ENCODE data around the gene RNASEH1.

The RNASEH1 gene

GRCh38 chr2:3565117-3565516 is 7.0 kb upstream of the RNASEH1 start:
- FAIRE-seq, result no peak
- no peak for TF ChIP-seq TAF1 (IDR thresholded peaks at IDR 0.05; ENCODE audit: low read depth, low read length)
- no peak for DNase-seq (ENCODE audit: insufficient read length, low spot score)

GRCh38 chr2:3563521-3563976 is 5.4 kb upstream of the RNASEH1 start:
- TF ChIP-seq POLR2A (IDR thresholded peaks at IDR 0.05; ENCODE audit: low read depth, low read length), result 0 out of 2 replicates have a peak, but pooled peaks have one; percentile 16
- no peak for TF ChIP-seq SPI1 (IDR thresholded peaks at IDR 0.05; ENCODE audit: low read depth, low read length)
- TF ChIP-seq TAF1 (IDR thresholded peaks at IDR 0.05; ENCODE audit: low read depth, low read length), result no peak
- DNase-seq (ENCODE audit: insufficient read length, low spot score), result peak; percentile 30
- no peak for FAIRE-seq

- TF ChIP-seq POLR2AphosphoS5 (IDR thresholded peaks at IDR 0.05; ENCODE audit: low read depth, low read length), result no peak
- no peak for TF ChIP-seq POLR2A (IDR thresholded peaks at IDR 0.05; ENCODE audit: low read depth, low read length)
- TF ChIP-seq TAF1 (IDR thresholded peaks at IDR 0.05; ENCODE audit: low read depth, low read length), result no peak
- TF ChIP-seq PAX5 (IDR thresholded peaks at IDR 0.05; ENCODE audit: insufficient read depth, low read length, severe bottlenecking), result no peak
- no peak for TF ChIP-seq SPI1 (IDR thresholded peaks at IDR 0.05; ENCODE audit: low read depth, low read length)
- no peak for TF ChIP-seq POU2F2 (IDR thresholded peaks at IDR 0.05; ENCODE audit: low read depth, low read length)
- DNase-seq (ENCODE audit: insufficient read length, low spot score), result no peak
- FAIRE-seq, result no peak
Observed at GRCh38 chr2:3557639-3558204, 411 bp downstream of the RNASEH1 start.

- no peak for FAIRE-seq
- DNase-seq (ENCODE audit: insufficient read length, low spot score), result no peak
- TF ChIP-seq POU2F2 (IDR thresholded peaks at IDR 0.05; ENCODE audit: low read depth, low read length) (no peak), SPI1 (IDR thresholded peaks at IDR 0.05; ENCODE audit: low read depth, low read length) (no peak), PAX5 (IDR thresholded peaks at IDR 0.05; ENCODE audit: insufficient read depth, low read length, severe bottlenecking) (no peak), TAF1 (IDR thresholded peaks at IDR 0.05; ENCODE audit: low read depth, low read length) (no peak), POLR2A (IDR thresholded peaks at IDR 0.05; ENCODE audit: low read depth, low read length) (no peak), POLR2AphosphoS5 (IDR thresholded peaks at IDR 0.05; ENCODE audit: low read depth, low read length) (no peak)
Observed at GRCh38 chr2:3553946-3554345, 4.2 kb downstream of the RNASEH1 start.

GRCh38 chr2:3547915-3548314 is 10.2 kb downstream of the RNASEH1 start:
- no peak for FAIRE-seq
- DNase-seq (ENCODE audit: insufficient read length, low spot score), result no peak
- no peak for TF ChIP-seq POLR2A (IDR thresholded peaks at IDR 0.05; ENCODE audit: low read depth, low read length)
- no peak for TF ChIP-seq PAX5 (IDR thresholded peaks at IDR 0.05; ENCODE audit: insufficient read depth, low read length, severe bottlenecking)
- no peak for TF ChIP-seq POU2F2 (IDR thresholded peaks at IDR 0.05; ENCODE audit: low read depth, low read length)
- TF ChIP-seq POLR2AphosphoS5 (IDR thresholded peaks at IDR 0.05; ENCODE audit: low read depth, low read length), result no peak
- no peak for TF ChIP-seq SPI1 (IDR thresholded peaks at IDR 0.05; ENCODE audit: low read depth, low read length)

- no peak for FAIRE-seq
- TF ChIP-seq POU2F2 (IDR thresholded peaks at IDR 0.05; ENCODE audit: low read depth, low read length), result no peak
- no peak for TF ChIP-seq POLR2AphosphoS5 (IDR thresholded peaks at IDR 0.05; ENCODE audit: low read depth, low read length)
- TF ChIP-seq SPI1 (IDR thresholded peaks at IDR 0.05; ENCODE audit: low read depth, low read length), result no peak
- no peak for TF ChIP-seq POLR2A (IDR thresholded peaks at IDR 0.05; ENCODE audit: low read depth, low read length)
- TF ChIP-seq PAX5 (IDR thresholded peaks at IDR 0.05; ENCODE audit: insufficient read depth, low read length, severe bottlenecking), result no peak
- TF ChIP-seq TAF1 (IDR thresholded peaks at IDR 0.05; ENCODE audit: low read depth, low read length), result no peak
- no peak for DNase-seq (ENCODE audit: insufficient read length, low spot score)
Observed at GRCh38 chr2:3545788-3546478, 12.2 kb downstream of the RNASEH1 start.

GRCh38 chr2:3543023-3543683 is 15.0 kb downstream of the RNASEH1 start:
- DNase-seq (ENCODE audit: insufficient read length, low spot score) (no peak), FAIRE-seq (no peak)
- TF ChIP-seq POLR2AphosphoS5 (IDR thresholded peaks at IDR 0.05; ENCODE audit: low read depth, low read length) (no peak), POLR2A (IDR thresholded peaks at IDR 0.05; ENCODE audit: low read depth, low read length) (no peak), TAF1 (IDR thresholded peaks at IDR 0.05; ENCODE audit: low read depth, low read length) (no peak), PAX5 (IDR thresholded peaks at IDR 0.05; ENCODE audit: insufficient read depth, low read length, severe bottlenecking) (no peak)

GRCh38 chr2:3542107-3542506 is 16.0 kb downstream of the RNASEH1 start:
- FAIRE-seq (no peak), DNase-seq (ENCODE audit: insufficient read length, low spot score) (no peak)
- TF ChIP-seq TAF1 (IDR thresholded peaks at IDR 0.05; ENCODE audit: low read depth, low read length), result no peak

GRCh38 chr2:3539836-3540235 is 18.3 kb downstream of the RNASEH1 start:
- no peak for TF ChIP-seq POU2F2 (IDR thresholded peaks at IDR 0.05; ENCODE audit: low read depth, low read length)
- TF ChIP-seq PAX5 (IDR thresholded peaks at IDR 0.05; ENCODE audit: insufficient read depth, low read length, severe bottlenecking), result no peak
- TF ChIP-seq POLR2AphosphoS5 (IDR thresholded peaks at IDR 0.05; ENCODE audit: low read depth, low read length), result no peak
- no peak for TF ChIP-seq POLR2A (IDR thresholded peaks at IDR 0.05; ENCODE audit: low read depth, low read length)
- TF ChIP-seq TAF1 (IDR thresholded peaks at IDR 0.05; ENCODE audit: low read depth, low read length), result no peak
- no peak for TF ChIP-seq SPI1 (IDR thresholded peaks at IDR 0.05; ENCODE audit: low read depth, low read length)
- DNase-seq (ENCODE audit: insufficient read length, low spot score) (no peak), FAIRE-seq (no peak)

Measured in GM12891 (cell line).